Measurements from ENCODE around the gene BAK1.

The BAK1 gene

GRCh38 chr6:33621711-33622388 is 41.8 kb upstream of the BAK1 start:
- peak overlapping the region; percentile 64 for H3K4me3 ChIP-seq (ENCODE audit: low read depth, low read length)
- TF ChIP-seq CTCF (IDR thresholded peaks at IDR 0.05; ENCODE audit: borderline replicate concordance, insufficient read depth, low read depth, low read length), result no peak

- no peak for TF ChIP-seq CTCF (IDR thresholded peaks at IDR 0.05; ENCODE audit: borderline replicate concordance, insufficient read depth, low read depth, low read length)
- peak within 1 kb of the TSS; percentile 64 for H3K4me3 ChIP-seq (ENCODE audit: low read depth, low read length)
These were observed 41.0 kb upstream of the BAK1 start, which contains the start of gene ITPR3 for GRCh38 chr6:33620856-33621710. ITPR3 (plus strand) TSS chr6:33621322; CDS start chr6:33621603, 281 bp downstream.

- H3K4me3 ChIP-seq (ENCODE audit: low read depth, low read length), result peak overlapping the region; percentile 64
- no peak for TF ChIP-seq CTCF (IDR thresholded peaks at IDR 0.05; ENCODE audit: borderline replicate concordance, insufficient read depth, low read depth, low read length)
These were observed 40.2 kb upstream of the BAK1 start for GRCh38 chr6:33620158-33620855.

GRCh38 chr6:33619166-33619840 is 39.2 kb upstream of the BAK1 start:
- no peak for TF ChIP-seq CTCF (IDR thresholded peaks at IDR 0.05; ENCODE audit: borderline replicate concordance, insufficient read depth, low read depth, low read length)
- H3K4me3 ChIP-seq (ENCODE audit: low read depth, low read length), result no peak overlapping the region

- no peak for TF ChIP-seq CTCF (IDR thresholded peaks at IDR 0.05; ENCODE audit: borderline replicate concordance, insufficient read depth, low read depth, low read length)
- H3K4me3 ChIP-seq (ENCODE audit: low read depth, low read length), result no peak overlapping the region
These were observed 36.8 kb upstream of the BAK1 start for GRCh38 chr6:33616913-33617312.

GRCh38 chr6:33616113-33616512 is 36.0 kb upstream of the BAK1 start:
- H3K4me3 ChIP-seq (ENCODE audit: low read depth, low read length), result no peak overlapping the region
- TF ChIP-seq CTCF (IDR thresholded peaks at IDR 0.05; ENCODE audit: borderline replicate concordance, insufficient read depth, low read depth, low read length), result no peak

Data from GM12875 (cell line).